Stromal cell of bone marrow (primary cell): ENCODE data around the gene SNRPD1.
"Not testable (repeated sequence)": the region's sequence is repeated elsewhere in the genome, so short reads cannot be mapped to it uniquely, and the experiment has no call there.

Source experiments
- DNase-seq: peaks from one replicate; pipeline ENCODE4 v3.0.0-alpha.2; 2012; ENCODE audit warnings: low read depth

Gene SNRPD1

GRCh38 chr18:21636769-21637168 is 24.7 kb downstream of the SNRPD1 start:
- no peak for DNase-seq

DNA sequence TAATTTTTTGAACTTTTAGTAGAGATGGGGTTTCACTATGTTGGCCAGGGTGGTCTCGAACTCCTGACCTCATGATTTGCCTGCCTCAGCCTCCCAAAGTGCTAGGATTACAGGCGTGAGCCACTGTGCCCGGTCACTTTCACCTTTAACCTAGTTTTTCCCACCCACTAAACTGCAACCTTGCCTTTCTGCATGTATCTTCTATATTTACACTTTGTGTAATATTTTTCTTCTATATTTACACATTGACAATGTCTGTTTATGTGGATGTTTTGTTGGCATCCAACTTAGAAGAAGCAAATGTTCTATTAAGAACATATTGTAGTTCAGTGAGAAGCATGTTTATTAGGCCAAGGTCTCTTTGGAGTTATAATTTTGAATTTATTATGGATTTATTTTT is 26.7 kb downstream of the SNRPD1 start:
- no peak for DNase-seq

DNA sequence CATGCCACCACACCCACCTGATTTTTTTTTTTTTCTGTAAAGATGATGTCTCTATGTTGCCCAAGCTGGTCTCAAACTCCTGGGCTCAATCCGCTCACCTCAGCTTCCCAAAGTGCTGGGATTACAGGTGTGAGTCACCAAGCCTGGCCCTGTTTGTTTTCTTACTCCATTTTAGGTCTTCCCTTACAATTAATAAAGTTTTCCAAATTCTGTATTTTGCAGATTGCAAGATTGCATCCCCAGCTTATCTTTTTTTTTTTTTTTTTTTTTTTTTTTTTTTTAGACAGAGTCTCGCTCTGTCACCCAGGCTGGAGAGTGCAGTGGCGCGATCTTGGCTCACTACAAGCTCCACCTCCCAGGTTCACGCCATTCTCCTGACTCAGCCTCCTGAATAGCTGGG is 28.3 kb downstream of the SNRPD1 start:
- DNase-seq, result not testable (repeated sequence)

DNA sequence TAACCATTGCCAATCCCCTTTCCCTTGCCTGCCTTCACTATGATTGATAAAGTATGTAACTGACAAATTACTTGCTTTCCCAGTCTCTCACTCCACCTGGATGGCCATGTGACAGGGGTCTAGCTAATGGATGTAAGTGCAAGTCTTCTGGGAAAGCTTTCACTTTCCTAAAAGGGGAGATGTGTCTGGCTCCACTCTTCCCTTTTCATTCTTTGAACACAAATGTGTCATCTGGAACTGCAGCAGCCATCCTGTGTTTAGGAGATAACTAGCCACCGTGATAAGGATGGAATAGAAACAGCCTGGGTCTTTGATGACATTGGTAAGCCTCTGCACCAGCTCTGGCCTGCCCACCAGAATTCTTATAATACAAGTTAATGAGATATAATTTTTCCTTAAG is 38.2 kb downstream of the SNRPD1 start:
- DNase-seq, result no peak

GRCh38 chr18:21652073-21652472 is 40.0 kb downstream of the SNRPD1 start:
- no peak for DNase-seq

DNA sequence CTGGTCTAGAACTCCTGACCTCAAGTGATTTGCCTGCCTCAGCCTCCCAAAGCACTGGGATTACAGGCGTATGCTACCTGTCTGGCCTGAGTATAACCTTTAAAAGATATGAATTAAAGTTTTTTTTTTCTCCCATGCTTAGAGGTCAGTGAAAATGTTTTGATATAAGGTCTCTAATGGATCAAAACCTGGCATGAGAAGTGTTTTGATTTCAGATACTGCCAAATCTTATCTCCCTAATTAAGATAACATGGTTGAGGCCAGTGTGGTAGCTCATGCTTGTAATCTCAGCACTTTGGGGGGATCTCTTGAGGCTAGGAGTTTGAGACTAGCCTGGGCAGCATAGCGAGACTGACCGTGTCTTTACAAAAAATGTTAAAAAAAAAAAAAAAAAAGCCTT is 41.2 kb downstream of the SNRPD1 start:
- DNase-seq, result no peak

- peak; percentile 2 for DNase-seq
Observed at GRCh38 chr18:21656402-21656801, 44.3 kb downstream of the SNRPD1 start.

GRCh38 chr18:21660078-21660477 is 48.0 kb downstream of the SNRPD1 start:
- DNase-seq, result no peak

DNA sequence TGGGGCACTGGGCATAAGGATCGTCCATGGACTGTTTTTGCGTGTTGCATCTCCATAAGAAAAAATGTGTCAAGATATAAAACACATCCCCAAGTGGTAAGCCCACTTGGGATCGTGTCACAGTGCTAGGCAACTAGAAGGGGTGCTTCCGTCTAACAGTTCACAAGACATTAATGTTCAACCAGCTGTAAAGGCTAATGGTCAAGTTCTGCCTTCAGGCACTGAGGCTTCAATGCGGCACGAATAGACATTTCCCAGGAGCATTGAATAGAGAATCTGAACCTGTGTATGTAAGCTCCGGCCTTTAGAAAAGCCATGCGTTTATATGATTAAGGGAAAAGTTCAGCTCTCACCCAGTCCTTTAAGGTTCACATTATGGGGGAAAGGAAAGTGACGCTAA is 50.5 kb downstream of the SNRPD1 start:
- no peak for DNase-seq

DNA sequence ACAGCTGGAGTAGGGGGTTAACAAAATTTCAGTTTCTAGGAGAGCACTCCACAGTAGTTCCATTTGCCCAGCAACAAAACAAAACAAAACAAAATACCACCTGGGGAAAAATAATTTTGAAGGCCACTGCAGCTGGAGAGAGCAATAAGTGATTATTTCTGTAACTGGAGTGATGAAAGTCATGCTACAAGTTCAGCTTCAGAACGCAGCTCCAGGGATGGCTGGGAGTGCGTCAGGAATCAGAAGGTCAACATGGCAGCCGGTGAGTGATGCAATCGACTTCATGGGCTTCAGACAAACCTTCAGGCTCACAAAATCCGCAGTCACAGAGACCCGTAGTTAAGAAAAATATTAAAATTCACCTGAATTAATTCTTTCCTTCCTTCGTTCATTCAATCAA is 51.5 kb downstream of the SNRPD1 start:
- DNase-seq, result no peak

DNA sequence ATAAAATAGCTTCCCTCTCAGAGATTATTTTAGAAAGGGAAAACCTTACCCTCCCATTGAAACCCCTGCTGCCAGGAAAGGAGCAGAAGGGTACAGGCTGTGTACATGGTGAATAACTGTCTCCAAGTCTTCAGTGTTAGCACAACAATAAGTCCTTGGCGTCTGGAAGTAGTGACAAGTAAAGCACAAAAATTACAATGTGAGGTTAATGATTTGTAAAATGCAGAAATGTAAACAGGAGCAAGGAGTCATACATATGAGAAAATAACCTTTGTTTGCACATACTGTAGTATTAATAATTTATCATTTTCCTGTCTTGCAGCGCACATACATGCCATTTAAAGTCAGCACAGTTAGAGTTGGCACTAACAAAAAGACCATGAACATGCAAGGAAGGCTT is 52.0 kb downstream of the SNRPD1 start:
- DNase-seq, result no peak

DNA sequence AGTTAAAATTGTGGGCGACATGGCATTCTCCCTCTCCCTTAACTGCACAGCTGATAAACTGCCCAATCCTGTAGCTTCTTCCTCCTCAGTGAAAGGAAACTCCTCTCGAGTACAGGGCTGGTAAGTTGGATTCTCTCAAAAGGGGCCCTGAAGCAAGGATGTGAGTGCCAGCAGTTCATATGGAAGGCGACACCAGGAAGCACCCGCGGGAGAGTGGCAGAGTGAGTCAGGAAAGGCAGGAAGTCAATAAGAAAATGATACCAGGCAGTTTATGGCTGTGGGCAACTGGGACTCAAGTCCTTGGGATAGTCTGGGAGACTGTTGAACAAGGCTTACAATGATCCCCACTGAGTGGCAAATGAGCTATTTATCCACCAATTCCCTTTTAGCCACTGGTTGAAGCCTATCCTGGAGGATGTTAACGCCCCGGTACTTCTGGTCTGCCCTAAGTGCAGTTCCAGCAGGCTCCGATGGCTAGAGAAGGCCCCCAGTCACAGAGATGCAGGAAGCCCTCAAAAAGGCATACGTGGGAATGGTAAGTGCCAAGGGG is 57.7 kb downstream of the SNRPD1 start:
- DNase-seq, result no peak

- no peak for DNase-seq
Observed at GRCh38 chr18:21672521-21673267, 60.6 kb downstream of the SNRPD1 start.

- DNase-seq, result not testable (repeated sequence)
Observed at GRCh38 chr18:21675354-21675753, 63.2 kb downstream of the SNRPD1 start.

GRCh38 chr18:21678859-21679258 is 66.7 kb downstream of the SNRPD1 start:
- no peak for DNase-seq

DNA sequence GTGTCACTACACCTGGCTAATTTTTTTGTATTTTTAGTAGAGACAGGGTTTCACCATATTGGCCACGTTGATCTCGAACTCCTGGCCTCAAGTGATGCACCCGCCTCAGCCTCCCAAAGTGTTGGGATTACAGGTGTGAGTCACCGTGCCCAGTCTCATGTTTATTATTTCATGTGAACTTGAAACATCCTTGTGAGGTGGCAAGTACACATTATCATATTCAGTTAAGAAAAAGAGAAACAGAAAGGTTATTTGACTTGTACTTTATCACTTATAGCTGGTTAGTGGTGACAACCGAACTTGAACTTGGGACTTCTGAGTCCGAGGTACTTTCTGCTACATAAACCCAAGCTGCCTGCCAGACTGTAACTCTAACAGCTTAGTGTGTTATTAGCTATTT is 68.0 kb downstream of the SNRPD1 start:
- no peak for DNase-seq

DNA sequence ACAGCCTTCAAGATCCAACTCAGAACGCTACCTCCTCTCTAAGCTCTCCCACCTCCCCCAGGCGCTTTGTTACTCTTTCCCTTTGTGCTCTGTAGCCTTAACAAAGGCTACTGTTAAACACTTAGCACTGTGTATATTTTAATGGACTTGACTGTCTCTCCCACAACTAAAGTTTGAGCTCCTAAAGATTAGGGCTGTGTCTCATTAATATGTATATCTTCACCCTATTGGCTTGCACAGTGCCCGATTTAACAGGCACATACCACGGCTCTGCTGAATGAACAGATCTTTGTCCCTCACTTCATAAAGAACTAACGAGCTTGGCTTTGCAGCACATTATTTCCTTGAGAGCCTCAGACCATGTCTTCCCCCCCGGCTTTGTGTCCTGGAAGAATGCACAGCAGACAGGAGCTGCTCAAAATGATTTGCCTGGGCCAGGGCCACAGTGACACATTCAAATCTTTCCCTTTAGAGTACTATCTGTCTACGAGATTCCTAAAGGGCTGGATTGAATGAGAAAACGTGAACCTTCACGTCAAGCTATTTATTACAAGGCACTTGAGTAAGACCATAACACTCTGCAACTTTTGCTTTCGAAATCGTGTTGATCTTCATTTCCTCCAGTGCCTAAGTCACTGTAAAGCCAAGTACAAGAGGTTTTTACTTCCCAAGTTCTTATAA is 70.4 kb downstream of the SNRPD1 start:
- peak; percentile 63 for DNase-seq
